ENCODE data around the gene DLEC1.

Gene DLEC1

DNA sequence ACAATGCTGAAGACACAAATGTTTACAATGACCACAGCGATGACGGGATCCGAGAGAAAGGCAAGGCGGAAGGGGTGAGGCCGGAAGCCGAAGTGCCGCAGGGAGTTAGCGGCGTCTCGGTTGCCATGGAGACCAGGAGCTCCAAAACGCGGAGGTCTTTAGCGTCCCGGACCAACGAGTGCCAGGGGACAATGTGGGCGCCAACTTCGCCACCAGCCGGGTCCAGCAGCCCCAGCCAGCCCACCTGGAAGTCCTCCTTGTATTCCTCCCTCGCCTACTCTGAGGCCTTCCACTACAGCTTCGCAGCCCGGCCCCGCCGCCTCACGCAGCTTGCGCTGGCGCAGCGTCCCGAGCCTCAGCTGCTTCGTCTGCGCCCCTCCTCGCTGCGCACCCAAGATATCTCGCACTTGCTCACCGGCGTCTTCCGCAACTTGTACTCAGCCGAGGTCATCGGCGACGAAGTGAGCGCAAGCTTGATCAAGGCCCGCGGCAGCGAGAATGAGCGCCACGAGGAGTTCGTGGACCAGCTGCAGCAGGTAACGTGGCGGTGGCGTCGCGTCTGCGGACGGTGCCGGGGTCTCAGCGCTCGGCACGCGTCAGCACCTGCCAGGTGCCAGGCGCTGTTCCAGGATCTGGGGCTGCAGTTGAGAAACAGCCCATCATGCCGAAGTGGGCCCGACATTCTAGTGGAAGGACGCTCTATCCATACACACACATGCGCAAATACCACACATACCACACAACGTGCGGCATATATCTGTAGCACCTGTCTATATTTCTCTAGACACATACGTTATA lies at the start of gene DLEC1:
TSS of gene DLEC1 (plus strand) at position 108 of the 798 bp plus-strand sequence. CDS start at position 126, 18 bp downstream.
- in situ Hi-C loops (cut with MboI; ENCODE audit: low pct_unique_long_range_greater_than_20kb, low sequenced_read_pairs): no loop called here
- DNase-seq: no peak

DNA sequence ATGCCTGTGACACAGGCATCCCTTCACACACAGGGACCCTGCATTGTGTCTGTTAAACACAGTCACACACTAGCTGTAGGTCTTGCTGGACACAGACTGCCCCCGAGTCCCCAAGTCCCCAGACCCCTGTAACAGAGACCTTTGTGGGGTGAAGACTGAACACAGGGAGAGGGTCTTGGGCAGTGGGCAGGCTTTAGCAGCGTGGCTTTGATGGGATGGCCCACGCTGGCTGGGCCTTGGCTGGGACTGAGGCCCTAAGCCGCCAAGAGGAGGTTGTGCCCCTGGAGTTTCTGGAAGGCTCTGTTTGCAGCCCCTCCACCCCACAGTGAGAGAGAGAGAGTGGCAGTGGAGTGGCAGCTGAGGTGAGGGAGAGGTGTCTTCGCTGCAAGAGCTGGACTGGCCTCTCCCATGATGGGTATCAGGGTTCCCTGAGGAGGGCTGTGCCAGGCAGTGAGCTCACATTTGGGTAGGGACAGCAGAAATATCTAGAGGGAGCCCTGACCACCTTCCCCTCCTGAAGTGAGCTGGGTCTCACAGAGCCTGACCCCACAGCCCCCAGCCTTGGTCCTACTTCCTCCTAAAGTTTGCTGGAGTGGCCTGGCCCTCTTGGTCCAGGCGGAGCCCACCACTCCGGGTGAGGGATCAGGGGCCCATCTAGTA lies 49.1 kb upstream of the DLEC1 start:
- in situ Hi-C loops (cut with MboI; ENCODE audit: low pct_unique_long_range_greater_than_20kb, low sequenced_read_pairs): no loop called here
- DNase-seq: no peak

DNA sequence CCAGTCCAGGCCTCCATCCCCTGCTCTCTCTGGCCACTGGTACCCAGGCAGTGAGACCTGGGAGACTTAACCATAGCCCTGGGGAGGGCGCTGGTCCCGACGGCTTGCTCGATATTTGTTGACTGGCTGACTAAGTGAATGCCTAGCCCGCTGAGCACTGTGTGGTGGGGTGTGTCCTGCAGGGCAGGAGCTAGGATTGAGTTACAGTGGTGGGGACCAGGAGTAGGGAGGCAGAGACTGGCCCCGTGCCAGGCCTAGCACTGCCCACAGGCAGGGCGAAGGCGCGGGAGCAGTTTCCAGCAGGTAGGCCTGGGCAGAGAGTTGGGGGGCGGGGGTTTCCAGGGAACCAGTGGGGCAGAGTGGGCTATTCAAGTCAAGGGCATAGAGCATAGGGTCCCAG lies 48.5 kb upstream of the DLEC1 start, which contains the start of gene VILL:
TSS of gene VILL (plus strand) at position 260 of the 400 bp plus-strand sequence. CDS start 2,887 bp downstream, outside the sequence.
- DNase-seq: no peak
- in situ Hi-C loops (cut with MboI; ENCODE audit: low pct_unique_long_range_greater_than_20kb, low sequenced_read_pairs): no loop called here

- in situ Hi-C loops (cut with MboI; ENCODE audit: low pct_unique_long_range_greater_than_20kb, low sequenced_read_pairs): no loop called here
These were observed 47.9 kb upstream of the DLEC1 start for GRCh38 chr3:37991109-37991508.

GRCh38 chr3:37991823-37992222 lies 47.2 kb upstream of the DLEC1 start:
- in situ Hi-C loops (cut with MboI; ENCODE audit: low pct_unique_long_range_greater_than_20kb, low sequenced_read_pairs): no loop called here
- DNase-seq: no peak

More at GRCh38 chr3:37991109-37991508, 47.9 kb upstream of the DLEC1 start:
- no peak for DNase-seq

DNA sequence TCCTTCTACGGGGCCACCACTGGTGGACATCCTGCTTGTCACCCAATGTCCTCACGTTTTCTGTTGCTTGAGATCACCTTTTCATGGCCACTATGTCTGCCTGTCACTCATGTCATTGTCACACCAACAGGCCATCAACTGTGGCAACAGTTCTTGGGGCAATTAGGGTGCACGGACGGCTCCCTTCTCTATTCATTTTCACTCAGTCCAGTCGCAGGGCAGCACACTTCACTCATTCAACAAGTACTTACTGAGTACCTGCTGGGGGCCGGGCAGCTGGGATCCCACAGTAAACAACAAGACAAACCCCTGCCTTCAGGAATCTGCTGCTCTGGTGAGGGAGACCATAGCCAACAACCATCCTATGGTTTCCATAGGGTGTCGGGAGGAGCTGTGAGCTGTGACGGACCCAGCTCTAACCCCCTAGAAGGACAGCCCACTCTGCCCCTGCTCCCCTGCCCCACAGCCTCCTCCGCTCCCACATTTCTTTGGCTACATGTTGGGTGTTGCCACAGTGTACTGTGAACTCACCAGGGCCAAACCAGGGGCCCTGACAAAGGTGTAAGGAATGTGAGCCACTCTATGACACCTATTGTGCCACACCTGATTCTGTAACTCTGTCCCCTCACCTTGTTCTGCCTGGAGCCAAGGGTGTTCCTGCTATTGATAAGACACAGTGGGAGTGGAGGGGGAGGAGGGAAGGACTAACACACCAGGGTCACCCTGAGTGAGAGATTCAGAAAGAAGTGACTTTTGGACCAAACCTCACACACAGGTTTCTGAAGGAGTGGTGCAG lies 46.5 kb upstream of the DLEC1 start:
- in situ Hi-C loops (cut with MboI; ENCODE audit: low pct_unique_long_range_greater_than_20kb, low sequenced_read_pairs): no loop called here
- no peak for DNase-seq

- in situ Hi-C loops (cut with MboI; ENCODE audit: low pct_unique_long_range_greater_than_20kb, low sequenced_read_pairs): no loop called here
- no peak for DNase-seq
These were observed 45.9 kb upstream of the DLEC1 start for GRCh38 chr3:37993067-37993455.

DNA sequence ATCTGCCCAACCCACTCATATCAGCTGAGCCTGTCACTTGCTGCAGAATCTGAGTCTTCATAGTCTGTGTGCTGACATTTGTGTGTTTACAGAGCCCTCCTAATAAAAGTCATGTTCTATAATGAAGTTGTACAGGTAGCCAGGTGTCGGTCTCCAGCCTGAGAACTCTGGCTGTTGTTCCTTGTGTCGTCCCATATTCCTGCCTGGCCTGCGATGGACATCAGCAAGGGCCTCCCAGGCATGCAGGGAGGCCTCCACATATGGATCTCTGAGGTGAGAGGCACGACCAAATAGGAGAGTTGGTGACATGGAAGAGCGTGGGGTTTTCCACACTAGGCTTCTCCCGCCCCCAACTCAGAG lies 45.6 kb upstream of the DLEC1 start:
- no peak for DNase-seq
- in situ Hi-C loops (cut with MboI; ENCODE audit: low pct_unique_long_range_greater_than_20kb, low sequenced_read_pairs): no loop called here

DNA sequence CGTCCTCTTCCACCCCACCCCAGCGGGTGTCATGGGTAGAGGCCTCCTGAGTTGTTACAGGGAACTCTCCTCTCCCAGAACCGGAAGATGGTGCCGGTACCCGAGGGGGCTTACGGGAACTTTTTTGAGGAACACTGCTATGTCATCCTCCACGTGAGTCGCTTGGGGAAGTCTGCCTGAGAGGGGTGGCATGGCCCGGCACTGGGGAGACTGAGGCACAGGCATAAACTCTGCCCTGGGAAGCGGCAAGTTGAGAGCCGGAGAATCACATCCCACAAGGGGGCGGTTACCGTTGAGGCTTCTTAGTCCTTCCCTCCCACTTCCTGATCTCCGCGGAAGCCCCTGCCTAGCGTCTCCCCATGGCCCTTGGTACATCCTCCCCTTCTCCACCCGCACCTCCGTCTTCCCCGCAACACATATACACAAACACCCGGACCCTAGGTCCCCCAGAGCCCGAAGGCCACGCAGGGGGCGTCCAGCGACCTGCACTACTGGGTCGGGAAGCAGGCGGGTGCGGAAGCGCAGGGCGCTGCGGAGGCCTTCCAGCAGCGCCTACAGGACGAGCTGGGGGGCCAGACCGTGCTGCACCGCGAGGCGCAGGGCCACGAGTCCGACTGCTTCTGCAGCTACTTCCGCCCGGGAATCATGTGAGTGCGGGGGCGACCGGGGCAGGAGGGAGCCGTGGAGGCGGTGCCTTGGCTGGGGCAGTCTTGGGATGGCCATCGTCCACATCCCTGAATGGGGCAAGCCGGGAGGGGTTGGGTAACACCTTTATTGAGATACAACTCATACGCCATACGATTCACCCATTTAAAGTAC lies 45.0 kb upstream of the DLEC1 start:
- in situ Hi-C loops (cut with MboI; ENCODE audit: low pct_unique_long_range_greater_than_20kb, low sequenced_read_pairs): no loop called here
- peak; percentile 86 for DNase-seq

- no peak for DNase-seq
- in situ Hi-C loops (cut with MboI; ENCODE audit: low pct_unique_long_range_greater_than_20kb, low sequenced_read_pairs): no loop called here
These were observed 44.4 kb upstream of the DLEC1 start for GRCh38 chr3:37994639-37994972.

GRCh38 chr3:37995652-37996641 lies 43.1 kb upstream of the DLEC1 start:
- in situ Hi-C loops (cut with MboI; ENCODE audit: low pct_unique_long_range_greater_than_20kb, low sequenced_read_pairs): no loop called here
- DNase-seq: no peak

DNA sequence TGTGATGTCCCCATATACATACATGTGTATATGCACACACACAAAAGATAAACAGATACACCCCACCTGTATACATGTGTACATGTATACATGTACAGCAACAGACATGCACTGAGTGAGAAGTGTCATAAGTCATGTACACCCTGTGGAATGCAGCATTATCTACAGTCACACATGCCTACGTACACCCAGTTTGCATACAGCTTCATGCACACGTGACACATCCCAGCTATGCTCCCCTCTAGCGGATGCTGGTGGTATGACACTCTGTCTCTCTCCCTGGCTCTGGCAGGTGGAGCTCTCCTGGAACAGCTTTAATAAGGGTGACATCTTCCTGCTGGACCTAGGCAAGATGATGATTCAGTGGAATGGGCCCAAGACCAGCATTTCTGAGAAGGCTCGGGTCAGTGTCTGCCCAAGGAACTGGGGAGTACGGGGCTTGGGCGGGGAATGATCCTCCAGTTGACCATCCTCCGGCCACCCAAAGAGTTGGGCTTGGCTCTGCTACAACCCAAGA lies 42.2 kb upstream of the DLEC1 start:
- in situ Hi-C loops (cut with MboI; ENCODE audit: low pct_unique_long_range_greater_than_20kb, low sequenced_read_pairs): no loop called here
- peak; percentile 87 for DNase-seq

DNA sequence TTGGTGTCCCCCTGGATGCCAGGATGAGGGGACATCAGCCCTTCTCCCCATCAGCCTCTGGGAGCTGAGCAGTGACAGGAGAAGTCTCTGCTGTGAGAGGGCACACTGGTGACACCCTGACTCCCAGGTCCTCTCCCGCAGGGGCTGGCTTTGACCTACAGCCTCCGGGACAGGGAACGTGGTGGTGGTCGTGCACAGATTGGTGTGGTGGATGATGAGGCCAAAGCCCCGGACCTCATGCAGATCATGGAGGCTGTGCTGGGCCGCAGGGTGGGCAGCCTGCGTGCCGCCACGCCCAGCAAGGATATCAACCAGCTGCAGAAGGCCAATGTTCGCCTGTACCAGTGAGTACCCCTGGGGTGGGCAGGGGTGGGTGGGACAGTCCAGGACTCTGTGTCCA lies 41.7 kb upstream of the DLEC1 start:
- in situ Hi-C loops (cut with MboI; ENCODE audit: low pct_unique_long_range_greater_than_20kb, low sequenced_read_pairs): no loop called here
- no peak for DNase-seq

GRCh38 chr3:37997791-37998370 lies 41.1 kb upstream of the DLEC1 start:
- DNase-seq: no peak
- in situ Hi-C loops (cut with MboI; ENCODE audit: low pct_unique_long_range_greater_than_20kb, low sequenced_read_pairs): no loop called here

- no peak for DNase-seq
- in situ Hi-C loops (cut with MboI; ENCODE audit: low pct_unique_long_range_greater_than_20kb, low sequenced_read_pairs): no loop called here
These were observed 39.2 kb upstream of the DLEC1 start for GRCh38 chr3:37999836-38000235.

- in situ Hi-C loops (cut with MboI; ENCODE audit: low pct_unique_long_range_greater_than_20kb, low sequenced_read_pairs): no loop called here
- DNase-seq: no peak
These were observed 38.6 kb upstream of the DLEC1 start for GRCh38 chr3:38000242-38000916.

DNA sequence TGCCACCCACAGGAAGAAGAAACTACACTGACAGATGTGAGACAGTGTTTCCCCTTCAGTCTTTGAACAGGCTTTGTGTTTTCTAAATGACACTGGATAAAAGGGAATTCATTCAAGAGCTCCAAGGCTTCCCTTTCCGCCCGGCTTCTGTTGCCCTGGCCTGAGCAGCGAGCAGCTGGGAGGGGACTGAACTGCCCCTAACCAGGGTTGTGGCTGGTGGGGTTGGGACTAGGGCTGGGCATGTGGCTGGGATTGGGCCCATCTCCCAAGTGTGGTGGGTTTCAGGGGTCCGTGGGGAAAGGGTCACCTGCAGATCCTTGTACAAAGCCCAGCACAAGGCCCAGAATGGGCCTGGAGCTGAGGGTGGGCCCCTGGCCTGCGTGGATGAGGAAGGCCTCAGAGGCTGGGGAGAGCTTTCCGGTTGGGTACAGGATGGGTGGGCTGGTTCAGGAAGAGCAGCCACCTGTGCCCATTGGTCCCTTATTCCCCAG lies 38.0 kb upstream of the DLEC1 start:
- in situ Hi-C loops (cut with MboI; ENCODE audit: low pct_unique_long_range_greater_than_20kb, low sequenced_read_pairs): no loop called here
- DNase-seq: no peak

Measured in KBM-7 (cell line).